Endothelial cell of umbilical vein (primary cell): Measurements from ENCODE around the gene LSM14B. TPM values are rescaled to one million over a fixed set of nuclear protein-coding genes. Genes with fewer than 3 reads are reported as not detected.

Experiments
- BruUV-seq: library from RNA; stranded (reverse); fragments of 400-500 nt; replicated peaks from 2 replicates; lab custom pipeline; 2021; lab: Mats Ljungman, UMichigan
- CTCF ChIA-PET: fragments of 300-600, 350-600 bp; sonication (Branson Sonifier 250); formaldehyde crosslinking; loops from one replicate; lab custom pipeline; 2021; ENCODE audit warnings: antibody characterized with exemption, inconsistent platforms; lab: Charles Lee
- POLR2A ChIA-PET: fragments of 300-600, 350-600 bp; sonication (Branson Sonifier 250); formaldehyde crosslinking; loops from one replicate; lab custom pipeline; 2021; ENCODE audit warnings: antibody characterized with exemption, inconsistent platforms; lab: Charles Lee
- DNase-seq: peaks from one replicate; pipeline ENCODE4 v3.0.0-alpha.2; 2011; ENCODE audit warnings: low read depth, low spot score
- FAIRE-seq: peaks from 2 replicates; lab custom pipeline; 2011; peaks lifted over from hg19 to GRCh38; lab: Jason Lieb, UNC
- H2AFZ ChIP-seq: 2 replicates; pipeline ENCODE4 v1.6.0; 2012; ENCODE audit warnings: low read depth, low read length, control low read depth, inconsistent platforms
- H3K27ac ChIP-seq: 2 replicates; pipeline ENCODE4 v1.5.1; 2011; ENCODE audit warnings: low read depth, mild to moderate bottlenecking, control low read depth, low read length, moderate library complexity; ENCODE audit not compliant: insufficient read depth
- H3K27me3 ChIP-seq, 2 experiments: 2 replicates each; pipeline versions ENCODE4 v1.6.0 to v1.6.1; 2011; ENCODE audit warnings: low read length in 2 of 2, mixed read lengths in 1 of 2; ENCODE audit not compliant: control insufficient read depth in 2 of 2, insufficient read depth in 2 of 2
- H3K36me3 ChIP-seq, 2 experiments: 2 replicates in 1 of 2; 3 replicates in 1 of 2; pipeline ENCODE4 v1.5.1; 2011; ENCODE audit warnings: low read length in 2 of 2, mild to moderate bottlenecking in 1 of 2, moderate library complexity in 1 of 2; ENCODE audit not compliant: control insufficient read depth in 2 of 2, insufficient read depth in 2 of 2; ENCODE audit errors: extremely low read depth in 1 of 2
- H3K4me1 ChIP-seq: 3 replicates; pipeline ENCODE4 v1.5.1; 2011; ENCODE audit warnings: mild to moderate bottlenecking, low read length; ENCODE audit not compliant: control insufficient read depth, insufficient read depth; ENCODE audit errors: extremely low read depth
- H3K4me2 ChIP-seq: 2 replicates; pipeline ENCODE4 v1.6.1; 2011; ENCODE audit warnings: low read length, control low read depth, mixed read lengths; ENCODE audit not compliant: insufficient read depth
- H3K4me3 ChIP-seq, 3 experiments: fragments of 200-600 bp in 1 of 3; sonication (generic), shearing (Covaris generic) in 1 of 3; replicated peaks in 1 of 3; 2 replicates each; pipeline ENCODE4 v1.5.1; 2011 to 2016; ENCODE audit warnings: control low read depth in 3 of 3, low read length in 3 of 3, mild to moderate bottlenecking in 2 of 3, inconsistent platforms in 1 of 3, low read depth in 1 of 3, moderate library complexity in 1 of 3; ENCODE audit not compliant: insufficient read depth in 1 of 3
- H3K79me2 ChIP-seq: 2 replicates; pipeline ENCODE4 v1.6.0; 2012; ENCODE audit warnings: low read length, inconsistent platforms; ENCODE audit not compliant: control insufficient read depth, insufficient read depth
- H3K9ac ChIP-seq: replicated peaks from 2 replicates; pipeline ENCODE3; 2011; ENCODE audit warnings: low read length, control low read depth; ENCODE audit not compliant: insufficient read depth; ENCODE audit errors: extremely low read depth
- H3K9me1 ChIP-seq: replicated peaks from 3 replicates; pipeline ENCODE4 v1.6.0; 2011; ENCODE audit warnings: mild to moderate bottlenecking, low read length; ENCODE audit not compliant: control insufficient read depth, insufficient read depth; ENCODE audit errors: extremely low read depth
- H3K9me3 ChIP-seq: replicated peaks from 2 replicates; pipeline ENCODE4 v1.5.1; 2012; ENCODE audit warnings: low read length, inconsistent platforms; ENCODE audit not compliant: control insufficient read depth, insufficient read depth
- H4K20me1 ChIP-seq: replicated peaks from 2 replicates; pipeline ENCODE3; 2011; ENCODE audit warnings: mild to moderate bottlenecking, low read length; ENCODE audit not compliant: control insufficient read depth, insufficient read depth; ENCODE audit errors: extremely low read depth
- CTCF ChIP-seq, 2 donors: IDR thresholded peaks; 1 replicate in 1 of 2; 2 replicates in 1 of 2; pipeline ENCODE4 v1.5.1; 2011; ENCODE audit warnings: low read length in 2 of 2, mild to moderate bottlenecking in 2 of 2, moderate library complexity in 2 of 2, control low read depth in 1 of 2, inconsistent platforms in 1 of 2, low read depth in 1 of 2; ENCODE audit not compliant: insufficient read depth in 1 of 2; ENCODE audit errors: extremely low read depth in 1 of 2
- EZH2 ChIP-seq: IDR thresholded peaks from 2 replicates; pipeline ENCODE4 v1.6.1; 2012; ENCODE audit warnings: borderline replicate concordance, low read depth, mild to moderate bottlenecking, moderate library complexity, low read length, inconsistent platforms; ENCODE audit not compliant: severe bottlenecking
- JUN ChIP-seq: IDR thresholded peaks from 2 replicates; pipeline ENCODE4 v1.6.1; 2011; ENCODE audit warnings: borderline replicate concordance, low read depth; ENCODE audit not compliant: insufficient read length, insufficient read depth
- MYC ChIP-seq: IDR thresholded peaks from one replicate; pipeline ENCODE4 v1.6.1; 2011; ENCODE audit warnings: mild to moderate bottlenecking, low read depth, low read length
- POLR2A ChIP-seq: IDR thresholded peaks from 2 replicates; pipeline ENCODE4 v1.6.1; 2012; ENCODE audit warnings: low read depth, mild to moderate bottlenecking, control low read depth, low read length
- POLR2AphosphoS5 ChIP-seq: IDR thresholded peaks from 2 replicates; pipeline ENCODE4 v1.6.1; 2012; ENCODE audit warnings: low read depth, mild to moderate bottlenecking, control low read depth, low read length, moderate library complexity; ENCODE audit not compliant: insufficient read depth
- dilution Hi-C: fragments of 300-500 bp; cut with MboI; formaldehyde crosslinking; loops from one replicate; pipeline ENCODE4 v1.15.0; 2019; ENCODE audit warnings: low sequenced_read_pairs; ENCODE audit not compliant: extremely low pct_ligation_motif_present
- intact Hi-C: fragments of 100-400 bp; cut with micrococcal nuclease; formaldehyde crosslinking; loops from one replicate; pipeline ENCODE4 v1.10.0; 2022
- polyA plus RNA-seq, 4 experiments: library from polyadenylated mRNA; depleted of rRNA in 3 of 4; stranded (reverse) in 3 of 4; unstranded in 1 of 4; fragments of >200 nt; gene quantifications; 2 replicates each; pipeline versions ENCODE4 v1.2.1 to v1.2.3, GENCODE V29; 2011 to 2012; ENCODE audit warnings: missing spikeins in 1 of 4
- total RNA-seq: library from RNA; stranded (reverse); gene quantifications from 2 replicates; pipeline ENCODE4 v1.2.3, GENCODE V29; 2021

Gene LSM14B
- total and polyA plus RNA-seq, 2 donors (not counting 3 experiments of a cell fraction or from before 2014, with no cell fraction given): 32.5 to 34.0 TPM

GRCh38 chr20:62133864-62134263, 11.6 kb downstream of the LSM14B start:
- CTCF ChIA-PET: interaction anchor here (2.8 to 6.1 kb wide), 3 partner anchors 10 to 123 kb away, joined by 12 to 75 read pairs (median 15); no protein-coding TSS in a partner anchor
- H3K4me1 ChIP-seq: no peaks in the 10 kb centered on the region
- POLR2A ChIA-PET: interaction anchor here (0.7 kb wide), 1 partner anchor 10 kb away, joined by 4 read pairs; no protein-coding TSS in a partner anchor
- no peaks in the 10 kb centered on the region for H3K27me3 ChIP-seq
- H3K36me3 ChIP-seq: peaks cover 24 to 69% of the 10 kb centered on the region in 2 experiments
- dilution Hi-C loops (no loop called here), intact Hi-C loops (no loop called here)
- no peaks in the 10 kb centered on the region for H3K9me1 ChIP-seq
- no peaks in the 10 kb centered on the region for H3K9me3 ChIP-seq
- H3K4me2 ChIP-seq: no peak overlapping the region
- FAIRE-seq (no peak), DNase-seq (no peak)
- TF ChIP-seq POLR2AphosphoS5: no peak
- no peak for TF ChIP-seq MYC
- TF ChIP-seq EZH2: no peak
- TF ChIP-seq POLR2A: peak; percentile 31
- TF ChIP-seq JUN: no peak
- no peak for TF ChIP-seq CTCF (IDR thresholded peaks at IDR 0.05; ENCODE audit: extremely low read depth in 1 of 2, insufficient read depth in 1 of 2, low read depth in 1 of 2, low read length in 2 of 2)
- H2AFZ ChIP-seq: no peak overlapping the region
- peaks cover 2% of the 10 kb centered on the region for H3K79me2 ChIP-seq
- no peak overlapping the region for H3K4me3 ChIP-seq
- BruUV-seq: no TSS peak
- no peak overlapping the region for H3K9ac ChIP-seq
- H3K27ac ChIP-seq: no peak overlapping the region
- H4K20me1 ChIP-seq: peaks cover 4% of the 10 kb centered on the region
